ENCODE data around the gene FREM1. TPM values are rescaled to one million over a fixed set of nuclear protein-coding genes. Genes with fewer than 3 reads are reported as not detected.

FREM1 gene
- total RNA-seq, 1 donor from 2014 or later = 1.7 TPM

- H3K4me3 Mint-ChIP-seq (ENCODE audit: unreplicated experiment) = no peak overlapping the region
- H3K4me1 Mint-ChIP-seq (ENCODE audit: low read depth, unreplicated experiment) = no peaks in the 10 kb centered on the region
- no peak for TF ChIP-seq CTCF (IDR thresholded peaks at IDR 0.05; ENCODE audit: partially characterized antibody, unreplicated experiment)
- DNase-seq = no peak
- no peak overlapping the region for H3K27ac Mint-ChIP-seq (ENCODE audit: unreplicated experiment)
- no peaks in the 10 kb centered on the region for H3K27me3 Mint-ChIP-seq (ENCODE audit: unreplicated experiment)
- H3K36me3 Mint-ChIP-seq (ENCODE audit: unreplicated experiment) = no peaks in the 10 kb centered on the region
- H3K9me3 Mint-ChIP-seq (ENCODE audit: unreplicated experiment) = peaks cover 2% of the 10 kb centered on the region
These were observed 35.1 kb upstream of the FREM1 start for GRCh38 chr9:14945351-14945750.

DNA sequence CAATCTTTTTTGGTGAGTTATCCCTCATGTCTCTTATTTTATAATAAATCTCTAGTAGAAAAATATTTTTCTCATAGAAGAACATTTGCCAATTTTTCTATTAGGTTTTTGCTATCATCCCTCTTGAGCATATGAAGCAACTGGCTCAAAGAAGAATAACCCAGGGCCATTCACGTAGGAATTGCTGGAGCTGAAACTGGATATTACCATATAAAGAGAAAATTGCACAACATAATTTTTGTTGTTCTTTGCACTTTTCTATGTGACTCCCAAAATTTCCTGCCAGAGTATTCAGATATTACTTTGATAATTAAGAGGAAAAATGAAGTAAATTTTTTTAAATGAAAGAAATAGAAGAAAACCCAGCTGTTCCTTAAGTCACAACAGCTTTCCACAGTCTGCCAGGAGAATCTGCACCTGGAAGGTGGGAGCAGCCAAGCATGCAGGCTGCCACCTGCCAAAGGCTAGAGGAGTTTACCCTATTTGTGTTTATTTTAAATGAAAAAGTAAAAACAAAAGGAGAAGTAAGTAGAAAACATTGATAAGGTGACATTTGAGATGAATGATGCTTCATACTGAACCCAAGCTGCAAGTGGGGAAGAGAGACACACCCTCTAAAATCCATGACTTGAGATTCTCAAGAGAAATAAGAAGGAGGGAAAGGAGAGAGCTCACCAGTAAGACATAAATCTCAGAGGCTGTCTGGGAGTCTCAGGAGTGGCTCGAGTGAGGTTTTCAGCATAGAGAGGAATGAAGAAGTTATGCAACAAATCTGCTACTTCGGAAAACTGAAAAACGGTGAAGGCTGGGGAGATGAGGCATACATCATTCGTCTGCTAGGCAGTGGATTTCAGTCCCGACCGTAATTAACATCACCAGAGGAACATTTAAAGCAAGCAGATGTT is 31.5 kb upstream of the FREM1 start:
- Mint-ChIP-seq H3K27me3 (ENCODE audit: unreplicated experiment) (no peaks in the 10 kb centered on the region), H3K4me3 (ENCODE audit: unreplicated experiment) (no peak overlapping the region), H3K27ac (ENCODE audit: unreplicated experiment) (no peak overlapping the region), H3K9me3 (ENCODE audit: unreplicated experiment) (no peaks in the 10 kb centered on the region), H3K36me3 (ENCODE audit: unreplicated experiment) (no peaks in the 10 kb centered on the region), H3K4me1 (ENCODE audit: low read depth, unreplicated experiment) (no peaks in the 10 kb centered on the region)
- DNase-seq = no peak
- no peak for TF ChIP-seq CTCF (IDR thresholded peaks at IDR 0.05; ENCODE audit: partially characterized antibody, unreplicated experiment)

- TF ChIP-seq CTCF (IDR thresholded peaks at IDR 0.05; ENCODE audit: partially characterized antibody, unreplicated experiment) = no peak
These were observed 29.1 kb upstream of the FREM1 start for GRCh38 chr9:14939378-14939777.

GRCh38 chr9:14937216-14937615 is 27.0 kb upstream of the FREM1 start:
- Mint-ChIP-seq H3K4me3 (ENCODE audit: unreplicated experiment) (no peak overlapping the region), H3K9me3 (ENCODE audit: unreplicated experiment) (no peaks in the 10 kb centered on the region), H3K4me1 (ENCODE audit: low read depth, unreplicated experiment) (no peaks in the 10 kb centered on the region)

More at GRCh38 chr9:14939378-14939777, 29.1 kb upstream of the FREM1 start:
- H3K27ac Mint-ChIP-seq (ENCODE audit: unreplicated experiment) = no peak overlapping the region
- no peaks in the 10 kb centered on the region for H3K4me1 Mint-ChIP-seq (ENCODE audit: low read depth, unreplicated experiment)
- H3K36me3 Mint-ChIP-seq (ENCODE audit: unreplicated experiment) = no peaks in the 10 kb centered on the region
- no peaks in the 10 kb centered on the region for H3K27me3 Mint-ChIP-seq (ENCODE audit: unreplicated experiment)
- no peaks in the 10 kb centered on the region for H3K9me3 Mint-ChIP-seq (ENCODE audit: unreplicated experiment)
- DNase-seq = no peak
- H3K4me3 Mint-ChIP-seq (ENCODE audit: unreplicated experiment) = no peak overlapping the region

More at GRCh38 chr9:14937216-14937615, 27.0 kb upstream of the FREM1 start:
- Mint-ChIP-seq H3K36me3 (ENCODE audit: unreplicated experiment) (no peaks in the 10 kb centered on the region), H3K27ac (ENCODE audit: unreplicated experiment) (no peak overlapping the region), H3K27me3 (ENCODE audit: unreplicated experiment) (no peaks in the 10 kb centered on the region)
- TF ChIP-seq CTCF (IDR thresholded peaks at IDR 0.05; ENCODE audit: partially characterized antibody, unreplicated experiment) = no peak
- DNase-seq = no peak
